ENCODE results near the gene PACRG.

- no peak for TF ChIP-seq CTCF (IDR thresholded peaks at IDR 0.05)
- TF ChIP-seq POLR2A (IDR thresholded peaks at IDR 0.05), result no peak
- TF ChIP-seq POLR2AphosphoS5 (IDR thresholded peaks at IDR 0.05), result no peak
These were observed 569.2 kb downstream of the PACRG start for GRCh38 chr6:163296835-163297519.

Measured in prostate gland (tissue), 2 donors.